ENCODE results near the gene ZFP91.
A peak's percentile ranks its signal among the peaks of the same experiment; 100 is the strongest.

Gene ZFP91

GRCh38 chr11:58582437-58582836, 3.6 kb downstream of the ZFP91 start:
- no peak for DNase-seq (ENCODE audit: low read depth)

DNA sequence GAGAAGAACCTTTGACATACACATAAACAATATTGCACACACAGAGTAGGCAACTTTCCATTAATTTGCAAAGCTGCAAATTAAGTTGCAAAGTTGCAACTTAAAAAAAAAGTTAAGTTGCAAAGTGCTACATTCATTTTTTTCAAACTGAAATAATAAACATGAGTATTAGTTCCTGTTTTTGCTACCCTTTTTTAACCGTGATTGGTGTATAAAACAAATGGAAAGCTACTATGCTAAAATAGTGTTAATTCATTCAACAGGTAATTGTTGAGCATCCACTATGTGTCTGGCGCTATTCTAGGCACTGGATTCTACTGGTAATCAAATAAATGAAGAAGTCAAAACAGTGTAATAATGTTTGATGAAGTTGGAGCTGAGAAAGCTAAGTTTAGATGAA, 8.1 kb downstream of the ZFP91 start:
- no peak for DNase-seq (ENCODE audit: low read depth)

DNA sequence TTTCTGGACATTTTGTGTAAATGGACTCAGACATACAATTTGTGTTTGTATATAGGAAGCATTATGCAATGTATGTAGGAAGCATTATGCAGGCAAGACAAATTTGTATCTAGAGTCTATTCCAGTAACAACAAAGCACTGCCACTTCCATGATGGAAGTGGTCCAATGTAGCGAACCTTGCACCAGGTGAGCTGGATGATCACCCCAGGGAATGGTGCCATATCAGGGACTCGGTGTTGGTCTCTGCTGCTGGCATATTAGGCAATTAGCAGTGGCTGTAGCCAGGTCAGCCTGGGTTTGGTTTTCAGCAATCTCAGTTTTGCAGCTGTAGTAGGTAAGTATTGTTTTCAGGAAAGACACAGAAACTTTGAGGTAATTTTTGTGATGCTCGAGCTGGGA, 12.8 kb downstream of the ZFP91 start:
- no peak for DNase-seq (ENCODE audit: low read depth)

DNA sequence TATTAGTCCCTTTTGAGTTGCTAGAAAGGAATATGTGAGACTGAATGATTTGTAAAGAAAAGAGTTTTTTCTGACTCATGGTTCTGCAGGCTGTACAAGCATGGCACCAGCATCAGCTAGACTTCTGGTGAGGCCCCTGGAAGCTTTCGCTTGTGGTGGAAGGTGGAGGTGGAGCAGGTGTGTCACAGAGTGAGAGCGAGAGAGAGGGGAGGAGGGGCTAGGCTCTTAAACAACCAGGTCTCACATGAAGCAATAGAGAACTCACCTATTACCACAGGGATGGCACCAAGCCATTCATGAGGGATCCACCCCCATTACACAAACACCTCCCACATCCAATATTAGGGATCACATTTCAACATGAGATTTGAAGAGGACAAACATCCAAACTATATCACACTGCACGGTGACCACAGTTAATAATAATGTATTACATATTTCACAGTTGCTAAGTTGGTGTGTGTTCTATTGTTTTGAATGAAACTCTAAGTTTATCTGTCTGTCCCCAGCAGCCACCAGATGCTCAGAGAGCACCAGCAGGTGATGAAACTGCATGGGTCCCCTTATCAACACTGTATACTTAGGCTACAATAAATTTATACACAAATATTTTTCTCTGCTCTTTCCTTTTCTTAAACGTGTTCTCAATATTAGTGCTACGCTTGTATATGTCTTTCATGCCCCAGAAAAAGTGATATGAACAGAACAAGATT, 14.1 kb downstream of the ZFP91 start:
- DNase-seq (ENCODE audit: low read depth): no peak

- DNase-seq (ENCODE audit: low read depth): no peak
Measured at GRCh38 chr11:58594826-58595225, 16.0 kb downstream of the ZFP91 start.

DNA sequence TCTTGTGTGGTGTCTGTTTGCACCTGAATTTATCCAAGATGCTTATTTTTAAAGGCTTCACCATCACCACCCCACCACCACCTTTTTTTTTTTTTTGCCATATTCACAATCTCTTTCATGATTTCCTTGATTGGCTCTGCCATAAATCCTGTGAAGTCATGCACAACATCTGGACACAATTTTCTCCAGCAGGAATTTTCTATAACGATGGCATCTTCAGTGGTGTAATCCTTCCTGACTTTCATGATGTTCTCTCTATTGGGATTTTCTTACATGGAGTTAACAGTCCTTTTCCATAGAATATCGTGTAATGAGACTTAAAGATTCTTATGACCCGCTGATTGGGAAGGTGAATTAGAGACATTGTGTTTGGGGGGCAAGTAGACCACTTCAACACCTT, 17.8 kb downstream of the ZFP91 start:
- no peak for DNase-seq (ENCODE audit: low read depth)

DNA sequence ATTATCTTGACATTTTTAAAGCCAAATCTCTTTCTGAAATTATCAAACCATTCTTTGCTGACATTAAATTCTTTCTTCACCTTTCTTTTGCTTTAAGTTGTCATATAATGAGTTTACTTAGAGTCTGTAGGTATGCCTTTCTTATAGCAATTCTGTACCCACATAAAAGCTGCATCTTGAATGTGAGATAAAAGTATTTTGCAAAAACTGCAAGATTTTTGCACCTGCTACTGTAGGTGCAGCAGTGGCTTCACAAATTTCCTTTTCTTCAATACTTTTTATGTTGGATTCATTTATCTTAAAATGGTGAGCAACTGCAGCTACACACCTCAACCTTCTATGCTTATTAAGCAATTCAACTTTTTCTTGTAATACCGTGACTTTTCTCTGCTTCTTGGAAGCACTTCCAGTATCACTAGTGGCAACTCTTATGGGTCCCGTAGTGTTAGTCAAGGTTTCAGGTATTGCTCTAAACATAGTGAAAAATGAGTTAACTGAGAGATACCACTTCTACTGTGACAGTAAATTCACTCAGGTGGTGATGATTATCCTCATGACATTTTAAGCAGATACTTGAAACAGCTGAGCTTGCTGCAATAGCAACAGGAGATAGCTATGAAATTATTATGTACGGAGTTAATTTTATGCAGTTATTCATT, 18.8 kb downstream of the ZFP91 start:
- DNase-seq (ENCODE audit: low read depth): no peak

GRCh38 chr11:58600510-58600909, 21.6 kb downstream of the ZFP91 start:
- DNase-seq (ENCODE audit: low read depth): no peak

GRCh38 chr11:58606930-58607714, 28.3 kb downstream of the ZFP91 start:
- DNase-seq (ENCODE audit: low read depth): no peak

DNA sequence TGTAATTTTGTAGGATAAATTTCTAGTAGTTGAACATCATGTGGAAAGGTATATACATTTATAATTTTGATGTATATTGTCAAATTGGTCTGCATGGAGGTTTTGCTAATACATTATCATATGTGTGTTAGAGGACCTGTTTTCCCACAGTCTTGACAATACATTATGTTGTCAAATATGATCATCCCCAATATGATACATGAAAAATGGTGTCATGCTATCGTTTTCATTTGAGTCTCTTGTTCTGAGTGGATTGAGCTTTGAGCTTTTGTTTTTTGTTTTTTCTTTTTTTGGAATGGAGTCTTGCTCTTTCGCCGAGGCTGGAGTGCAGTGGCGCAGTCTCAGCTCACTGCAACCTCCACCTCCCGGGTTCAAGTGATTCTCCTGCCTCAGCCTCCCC, 29.5 kb downstream of the ZFP91 start:
- DNase-seq (ENCODE audit: low read depth): no peak

DNA sequence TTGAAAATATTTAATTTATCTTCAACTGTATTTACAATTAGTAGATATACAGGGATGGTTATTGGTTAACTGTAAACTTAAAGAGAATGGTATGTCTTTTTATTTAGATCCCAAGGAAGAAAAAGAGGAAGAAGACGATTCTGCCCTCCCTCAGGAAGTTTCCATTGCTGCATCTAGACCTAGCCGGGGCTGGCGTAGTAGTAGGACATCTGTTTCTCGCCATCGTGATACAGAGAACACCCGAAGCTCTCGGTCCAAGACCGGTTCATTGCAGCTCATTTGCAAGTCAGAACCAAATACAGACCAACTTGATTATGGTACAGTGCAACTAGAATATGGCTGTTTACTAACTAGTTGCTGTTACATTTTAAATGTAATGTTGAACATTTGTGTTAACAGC, 30.9 kb downstream of the ZFP91 start:
- no peak for DNase-seq (ENCODE audit: low read depth)

DNA sequence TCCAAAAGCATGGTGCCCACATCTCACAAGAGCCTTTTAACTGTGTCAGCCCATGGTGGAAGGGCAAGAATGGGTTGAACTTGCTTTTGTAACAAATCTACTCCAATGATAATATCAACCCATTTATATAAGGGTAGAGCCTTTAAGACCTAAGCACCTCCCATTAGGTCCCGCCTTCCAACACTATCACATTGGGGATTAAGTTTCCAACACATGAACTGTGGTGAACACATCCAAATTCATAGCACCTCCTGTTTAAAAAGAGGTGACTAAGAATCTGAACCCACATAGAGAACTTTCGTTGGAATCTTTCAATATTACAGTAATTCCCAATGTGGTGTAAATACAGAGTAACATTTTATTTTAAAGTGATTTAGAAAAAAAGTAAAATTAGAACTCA, 34.4 kb downstream of the ZFP91 start:
- no peak for DNase-seq (ENCODE audit: low read depth)

DNA sequence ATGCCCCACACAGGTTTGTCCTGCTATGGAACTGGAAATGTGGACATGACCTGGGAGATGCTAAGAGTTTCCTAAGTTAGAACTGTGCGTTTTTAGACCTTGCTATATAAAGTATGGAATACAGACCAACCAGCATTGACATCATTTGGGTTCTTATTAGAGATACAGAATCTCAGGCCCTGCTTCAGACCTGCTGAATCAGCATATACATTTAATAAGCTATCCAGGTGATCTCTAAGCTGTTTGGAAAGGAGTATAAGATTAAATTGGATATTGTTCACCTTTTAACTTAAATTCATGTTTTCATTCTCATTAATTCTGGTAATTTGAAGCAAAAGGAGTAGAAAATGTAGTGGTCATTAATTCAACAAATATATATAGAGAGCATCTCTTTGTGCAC, 36.7 kb downstream of the ZFP91 start:
- DNase-seq (ENCODE audit: low read depth): no peak

DNA sequence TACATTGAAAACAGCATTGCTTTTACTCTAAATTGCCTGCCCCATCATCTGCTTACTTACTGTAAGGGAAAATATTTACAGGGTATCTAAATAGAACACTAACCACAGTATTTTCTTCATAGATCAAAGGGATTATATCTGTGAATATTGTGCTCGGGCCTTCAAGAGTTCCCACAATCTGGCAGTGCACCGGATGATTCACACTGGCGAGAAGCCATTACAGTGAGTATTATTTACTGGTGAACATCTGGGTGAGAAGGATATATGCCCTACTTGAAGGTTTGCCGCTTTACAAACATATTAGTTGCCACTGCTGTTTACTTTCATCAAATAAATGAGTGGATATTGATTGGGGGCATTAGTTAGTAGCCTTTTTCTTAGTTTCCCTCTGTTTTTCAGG, 37.7 kb downstream of the ZFP91 start:
- DNase-seq (ENCODE audit: low read depth): peak; percentile 97

DNA sequence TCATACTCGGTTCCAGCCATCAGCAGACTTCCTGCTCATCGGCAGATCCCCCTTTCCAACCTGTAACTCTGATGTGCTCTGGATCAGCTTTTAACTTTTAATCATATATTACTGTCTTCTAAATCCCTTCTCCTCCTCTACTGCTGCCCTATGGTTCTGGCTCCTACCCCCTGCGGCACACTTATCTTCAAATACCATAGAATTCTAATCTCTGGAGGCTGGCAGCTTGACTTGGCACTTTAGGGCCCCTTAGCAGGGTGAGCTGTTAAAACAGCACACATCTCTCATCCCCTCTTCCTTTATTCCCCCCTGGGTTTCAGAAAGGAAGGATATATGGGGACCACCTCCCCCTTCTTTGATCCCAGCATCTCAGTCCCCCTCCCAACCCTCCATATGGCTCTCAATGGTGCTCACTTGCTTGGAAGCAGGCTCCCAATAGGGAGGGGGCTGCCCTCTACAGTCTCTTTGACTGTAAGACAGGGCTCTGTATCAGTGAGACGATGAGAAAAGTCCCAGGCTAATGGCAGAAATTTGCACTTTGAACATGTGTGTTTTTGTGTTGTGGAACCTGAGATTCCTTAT, 39.2 kb downstream of the ZFP91 start:
- no peak for DNase-seq (ENCODE audit: low read depth)

DNA sequence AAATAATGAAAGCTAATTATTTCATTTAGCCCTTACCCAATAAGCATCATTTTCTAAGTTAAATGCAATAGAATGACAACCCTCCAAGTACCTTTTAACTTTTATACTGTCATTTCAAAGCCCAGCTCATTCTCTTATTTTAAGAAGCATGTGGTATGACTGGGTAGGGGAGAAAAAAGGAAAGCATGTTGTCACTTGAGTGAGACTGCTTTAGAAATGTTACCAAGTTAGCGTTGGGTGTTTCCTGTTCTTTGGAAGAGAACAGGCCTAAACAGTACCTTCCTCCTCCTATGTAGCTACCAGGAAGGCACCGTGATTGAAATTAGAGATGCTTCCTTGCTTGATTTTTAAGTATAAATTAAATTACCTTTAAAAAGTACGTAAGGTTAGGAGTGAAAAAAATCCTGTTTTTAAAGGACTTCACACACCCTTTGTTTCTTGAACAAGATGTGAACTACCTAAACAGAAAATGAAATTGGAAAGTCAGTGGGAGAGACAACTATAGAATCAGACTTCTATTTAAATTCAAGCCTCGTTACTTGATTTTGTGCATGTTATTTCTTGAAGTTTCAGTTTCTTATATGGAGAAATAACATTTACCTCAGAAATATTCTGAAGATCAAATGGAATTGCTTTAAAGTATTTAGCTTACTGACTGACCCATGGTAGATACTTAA, 42.9 kb downstream of the ZFP91 start:
- DNase-seq (ENCODE audit: low read depth): no peak

DNA sequence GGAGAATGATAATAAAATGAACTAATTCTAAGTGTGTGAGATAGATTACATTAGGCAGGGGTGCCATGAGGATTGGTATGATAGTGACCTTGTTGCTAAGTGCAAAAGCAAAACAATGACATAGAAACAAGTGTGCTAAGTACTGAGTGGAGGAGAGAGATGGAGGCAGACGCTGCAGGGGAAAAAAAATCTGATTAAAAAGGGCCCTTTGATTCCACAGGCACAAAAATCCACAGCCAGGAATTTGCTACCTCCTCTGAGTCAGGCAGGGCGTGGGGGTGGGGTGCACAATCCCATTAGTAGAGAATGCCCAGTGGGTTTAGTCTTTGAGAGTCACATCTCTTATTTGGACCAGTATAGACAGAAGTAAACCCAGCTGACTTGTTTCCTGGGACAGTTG, 43.5 kb downstream of the ZFP91 start, which contains the start of gene CNTF:
Gene CNTF (plus strand): TSS at position 322 of the 400 bp plus-strand sequence. CDS start 88 bp downstream, outside the sequence.
- DNase-seq (ENCODE audit: low read depth): peak; percentile 10

- DNase-seq (ENCODE audit: low read depth): no peak
Measured at GRCh38 chr11:58625086-58625485, 46.2 kb downstream of the ZFP91 start.

- DNase-seq (ENCODE audit: low read depth): peak; percentile 67
Measured at GRCh38 chr11:58625826-58626460, 47.1 kb downstream of the ZFP91 start.

GRCh38 chr11:58626934-58627483, 48.1 kb downstream of the ZFP91 start:
- peak; percentile 7 for DNase-seq (ENCODE audit: low read depth)

- DNase-seq (ENCODE audit: low read depth): peak; percentile 40
Measured at GRCh38 chr11:58628446-58628845, 49.6 kb downstream of the ZFP91 start.
